ENCODE data around the gene SLCO4A1.

DNA sequence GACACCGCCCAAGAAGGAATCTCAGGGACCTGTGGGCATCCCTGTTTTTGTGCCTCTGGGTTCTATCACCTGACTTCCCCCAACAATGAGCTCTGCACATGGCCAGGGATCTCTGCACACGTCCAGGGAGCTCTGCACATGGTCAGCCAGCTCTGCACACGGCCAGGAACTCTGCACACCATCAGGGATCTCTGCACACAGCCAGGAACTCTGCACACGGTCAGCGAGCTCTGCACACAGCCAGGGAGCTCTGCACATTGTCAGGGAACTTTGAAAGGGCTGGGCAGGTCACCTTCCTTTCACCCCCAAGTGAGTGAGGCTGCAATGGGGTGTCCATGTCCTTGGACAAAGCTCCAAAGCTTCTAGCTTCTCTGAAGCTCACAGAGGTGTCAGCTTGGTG is 5.2 kb upstream of the SLCO4A1 start:
- no peak for TF ChIP-seq EZH2 (IDR thresholded peaks at IDR 0.05; ENCODE audit: borderline replicate concordance)
- TF ChIP-seq, protein P1, sequence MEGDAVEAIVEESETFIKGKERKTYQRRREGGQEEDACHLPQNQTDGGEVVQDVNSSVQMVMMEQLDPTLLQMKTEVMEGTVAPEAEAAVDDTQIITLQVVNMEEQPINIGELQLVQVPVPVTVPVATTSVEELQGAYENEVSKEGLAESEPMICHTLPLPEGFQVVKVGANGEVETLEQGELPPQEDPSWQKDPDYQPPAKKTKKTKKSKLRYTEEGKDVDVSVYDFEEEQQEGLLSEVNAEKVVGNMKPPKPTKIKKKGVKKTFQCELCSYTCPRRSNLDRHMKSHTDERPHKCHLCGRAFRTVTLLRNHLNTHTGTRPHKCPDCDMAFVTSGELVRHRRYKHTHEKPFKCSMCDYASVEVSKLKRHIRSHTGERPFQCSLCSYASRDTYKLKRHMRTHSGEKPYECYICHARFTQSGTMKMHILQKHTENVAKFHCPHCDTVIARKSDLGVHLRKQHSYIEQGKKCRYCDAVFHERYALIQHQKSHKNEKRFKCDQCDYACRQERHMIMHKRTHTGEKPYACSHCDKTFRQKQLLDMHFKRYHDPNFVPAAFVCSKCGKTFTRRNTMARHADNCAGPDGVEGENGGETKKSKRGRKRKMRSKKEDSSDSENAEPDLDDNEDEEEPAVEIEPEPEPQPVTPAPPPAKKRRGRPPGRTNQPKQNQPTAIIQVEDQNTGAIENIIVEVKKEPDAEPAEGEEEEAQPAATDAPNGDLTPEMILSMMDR (IDR thresholded peaks at IDR 0.05; ENCODE audit: poor library complexity), result no peak
